Measurements from ENCODE around the gene GNB4.

- TF ChIP-seq POLR2A (IDR thresholded peaks at IDR 0.05): no peak
- TF ChIP-seq CTCF (IDR thresholded peaks at IDR 0.05): no peak
Measured at GRCh38 chr3:179355996-179356395, 95.3 kb downstream of the GNB4 start.

All from esophagus squamous epithelium (tissue), 4 donors.